ENCODE measurements around the gene SLC25A30.

DNA sequence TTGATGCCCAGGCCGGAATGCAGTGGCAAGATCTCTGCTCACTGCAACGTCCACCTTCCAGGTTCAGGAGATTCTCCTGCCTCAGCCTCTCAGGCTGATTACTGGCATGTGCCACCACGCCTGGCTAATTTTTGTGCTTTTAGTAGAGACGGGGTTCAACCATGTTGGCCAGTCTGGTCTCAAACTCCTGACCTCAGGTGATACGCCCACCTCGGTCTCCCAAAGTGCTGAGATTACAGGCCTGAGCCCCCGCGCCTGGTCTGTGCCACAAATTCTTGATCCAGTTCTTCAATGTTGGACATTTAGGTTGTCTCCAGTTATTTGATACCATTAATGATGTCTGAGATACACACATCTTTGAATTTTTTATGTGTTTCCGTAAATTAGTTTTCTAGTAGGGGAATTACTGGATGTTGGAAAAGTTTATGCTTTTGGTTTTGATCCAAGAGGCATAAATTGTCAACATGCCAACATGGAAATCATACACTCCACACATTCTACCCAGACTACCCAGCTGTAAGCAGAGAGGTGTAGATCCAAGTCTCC lies 46.0 kb upstream of the SLC25A30 start:
- no peak for TF ChIP-seq EZH2 (IDR thresholded peaks at IDR 0.05; ENCODE audit: borderline replicate concordance, insufficient read depth, low read depth, low read length, poor library complexity, severe bottlenecking)
- TF ChIP-seq, protein P1, sequence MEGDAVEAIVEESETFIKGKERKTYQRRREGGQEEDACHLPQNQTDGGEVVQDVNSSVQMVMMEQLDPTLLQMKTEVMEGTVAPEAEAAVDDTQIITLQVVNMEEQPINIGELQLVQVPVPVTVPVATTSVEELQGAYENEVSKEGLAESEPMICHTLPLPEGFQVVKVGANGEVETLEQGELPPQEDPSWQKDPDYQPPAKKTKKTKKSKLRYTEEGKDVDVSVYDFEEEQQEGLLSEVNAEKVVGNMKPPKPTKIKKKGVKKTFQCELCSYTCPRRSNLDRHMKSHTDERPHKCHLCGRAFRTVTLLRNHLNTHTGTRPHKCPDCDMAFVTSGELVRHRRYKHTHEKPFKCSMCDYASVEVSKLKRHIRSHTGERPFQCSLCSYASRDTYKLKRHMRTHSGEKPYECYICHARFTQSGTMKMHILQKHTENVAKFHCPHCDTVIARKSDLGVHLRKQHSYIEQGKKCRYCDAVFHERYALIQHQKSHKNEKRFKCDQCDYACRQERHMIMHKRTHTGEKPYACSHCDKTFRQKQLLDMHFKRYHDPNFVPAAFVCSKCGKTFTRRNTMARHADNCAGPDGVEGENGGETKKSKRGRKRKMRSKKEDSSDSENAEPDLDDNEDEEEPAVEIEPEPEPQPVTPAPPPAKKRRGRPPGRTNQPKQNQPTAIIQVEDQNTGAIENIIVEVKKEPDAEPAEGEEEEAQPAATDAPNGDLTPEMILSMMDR (IDR thresholded peaks at IDR 0.05): no peak

Data from B cell (primary cell).